GM21717 (cell line): Measurements from ENCODE around the gene PHIP.
"Not testable (repeated sequence)": the region's sequence is repeated elsewhere in the genome, so short reads cannot be mapped to it uniquely, and the experiment has no call there.

ENCODE experiments used
- ATAC-seq: cut with Tn5 transposase; IDR thresholded peaks from one replicate; pipeline ENCODE4 v1.9.1; 2021; ENCODE audit warnings: mild to moderate bottlenecking, moderate library complexity; ENCODE audit not compliant: unreplicated experiment

Gene PHIP

DNA sequence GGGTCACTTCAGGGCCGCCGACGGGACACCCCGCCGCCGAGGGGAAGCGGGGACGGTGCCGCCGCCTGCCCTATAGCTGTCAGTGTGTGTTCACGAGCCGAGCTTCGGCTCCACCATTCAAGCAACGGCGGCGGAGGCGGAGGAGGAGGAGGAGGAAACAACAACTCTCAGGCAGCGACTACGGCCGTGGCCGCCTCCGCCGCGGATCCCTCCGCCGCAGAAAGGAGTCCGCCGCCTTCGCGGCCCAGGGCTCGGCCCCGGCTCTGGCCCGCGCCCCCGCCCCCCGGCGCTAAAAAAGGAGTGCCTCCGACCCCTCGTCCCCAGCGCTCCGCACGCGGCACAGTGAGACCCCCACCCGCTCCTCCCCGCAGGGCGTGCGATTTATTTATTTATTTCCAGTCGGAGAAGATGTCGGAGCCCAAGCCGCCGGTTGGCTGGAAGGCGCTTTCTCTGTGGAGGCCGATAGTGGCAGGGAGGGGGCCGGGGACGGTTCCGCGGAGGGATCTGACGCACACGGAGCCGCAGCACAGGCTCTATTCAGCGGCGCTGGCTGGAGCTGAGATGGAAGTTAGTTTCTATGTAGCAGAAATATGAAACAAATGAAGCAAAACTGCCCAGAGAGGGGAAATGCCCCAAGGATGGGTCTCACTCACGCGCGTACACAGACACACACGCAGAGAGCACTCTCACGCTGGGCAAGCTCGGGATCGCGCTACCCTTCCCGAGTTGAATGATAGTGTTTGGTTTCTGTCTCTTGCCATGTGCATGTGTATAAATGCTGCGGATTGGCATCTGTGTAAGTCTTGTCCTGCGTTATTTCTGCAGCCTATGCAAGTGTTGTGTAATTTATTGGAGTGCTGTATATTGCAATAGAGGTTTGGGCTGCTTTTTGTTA is at the start of gene PHIP:
PHIP (minus strand) TSS at position 180 of the 895 bp plus-strand sequence. CDS start 186 bp downstream, outside the sequence.
- ATAC-seq, result peak; percentile 72

DNA sequence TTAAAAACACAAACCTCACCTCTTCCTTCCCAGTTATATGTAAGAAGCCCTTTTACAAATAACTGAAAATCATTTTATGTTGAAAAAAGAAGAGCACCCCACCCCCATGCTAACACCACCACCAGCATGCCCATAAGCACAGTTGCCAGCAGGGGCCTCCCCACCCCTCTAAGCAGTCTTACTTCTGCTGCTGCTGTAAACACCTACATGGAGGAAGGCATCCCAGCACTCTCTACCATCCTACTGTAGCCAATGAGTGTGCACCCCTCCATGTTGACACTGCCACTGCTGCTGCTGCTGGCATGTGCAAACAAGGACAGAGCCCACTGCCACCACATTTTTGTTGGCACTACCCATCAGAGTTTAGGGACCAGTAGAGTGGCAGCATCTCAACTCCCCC is 49.6 kb upstream of the PHIP start:
- ATAC-seq, result no peak

DNA sequence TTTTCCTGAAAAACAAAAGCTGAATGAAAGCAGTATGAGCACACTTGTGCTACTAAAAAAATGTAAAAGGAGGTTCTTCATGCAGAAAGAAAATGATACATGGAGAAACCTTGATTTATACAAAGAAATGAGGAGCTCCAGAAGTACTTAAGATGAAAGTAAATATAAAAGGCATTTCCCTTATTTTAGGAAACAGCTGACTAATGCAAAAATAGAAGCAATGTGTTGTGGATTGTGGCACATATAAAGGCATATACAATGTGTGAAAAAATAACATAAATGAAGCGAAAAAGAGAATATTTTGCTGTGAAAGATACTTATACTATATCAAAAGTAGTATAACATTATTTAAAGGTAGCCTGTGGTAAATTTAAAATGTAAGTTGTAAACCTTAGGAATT is 41.2 kb upstream of the PHIP start:
- no peak for ATAC-seq

DNA sequence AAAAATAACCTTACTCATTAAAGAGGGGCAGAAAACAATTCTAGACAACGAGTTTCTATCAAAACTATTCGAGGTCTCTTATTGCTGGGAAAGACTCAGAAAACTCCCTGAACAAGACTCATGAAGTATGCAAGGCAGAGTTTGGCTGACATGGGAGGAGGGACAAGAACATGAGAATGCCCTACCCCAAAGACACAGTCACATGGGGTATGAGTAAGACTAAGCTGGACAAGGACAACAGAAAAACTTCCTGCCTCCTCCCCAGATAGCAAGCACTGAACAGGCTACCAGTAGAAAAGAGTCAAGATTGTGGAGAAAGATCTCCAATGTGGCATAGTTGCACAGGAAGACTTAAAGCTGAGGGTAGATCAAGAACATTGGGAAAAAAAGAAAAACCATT is 39.7 kb upstream of the PHIP start:
- no peak for ATAC-seq

DNA sequence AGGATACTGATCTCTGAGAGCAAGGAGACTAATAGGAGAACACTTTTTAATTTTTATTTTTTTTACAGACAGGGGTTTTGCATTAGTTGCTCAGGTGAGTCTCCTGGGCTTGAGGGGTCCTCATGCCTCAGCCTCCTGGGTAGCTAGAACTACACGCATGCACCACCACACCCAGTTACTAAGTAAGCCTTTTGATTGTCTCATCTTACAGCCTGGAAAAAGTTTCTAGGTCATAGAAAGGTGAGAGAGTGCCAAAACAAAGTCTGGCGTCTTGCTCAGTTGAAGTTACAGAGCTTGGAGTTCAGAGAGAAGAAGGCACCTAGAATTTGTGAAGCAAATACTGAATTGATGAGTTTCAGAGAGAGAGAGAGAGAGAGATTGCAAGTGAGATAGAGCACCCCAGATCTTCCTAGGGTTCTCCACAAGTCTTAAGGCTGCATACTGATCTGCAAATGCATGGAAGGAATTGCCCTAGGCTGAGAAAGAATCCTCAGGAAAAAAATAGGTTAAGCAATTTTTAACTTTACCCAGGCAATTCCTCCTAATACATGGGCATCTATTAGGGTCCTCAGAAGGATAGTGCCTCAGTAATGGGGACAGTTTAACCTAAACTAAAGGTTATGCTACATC is 37.6 kb upstream of the PHIP start:
- ATAC-seq, result no peak

DNA sequence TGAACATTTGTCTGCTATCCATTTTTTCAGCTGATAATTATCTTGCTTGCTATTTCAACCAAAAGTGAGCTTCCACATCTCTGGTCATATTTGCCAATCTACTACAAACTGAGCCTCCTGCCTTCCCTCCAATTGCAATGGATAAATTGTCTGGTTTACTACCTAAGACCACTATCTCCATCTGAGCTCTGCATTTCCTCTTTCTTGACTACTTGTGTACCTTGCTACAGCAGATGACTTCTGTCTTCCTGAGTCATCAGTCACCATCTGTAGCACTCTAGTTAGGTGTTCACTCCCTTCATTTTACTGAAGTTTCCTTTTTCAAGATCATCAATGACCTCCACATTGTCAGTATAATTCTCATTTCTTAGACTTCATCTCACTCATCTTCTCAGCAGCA is 33.5 kb upstream of the PHIP start:
- ATAC-seq, result no peak

DNA sequence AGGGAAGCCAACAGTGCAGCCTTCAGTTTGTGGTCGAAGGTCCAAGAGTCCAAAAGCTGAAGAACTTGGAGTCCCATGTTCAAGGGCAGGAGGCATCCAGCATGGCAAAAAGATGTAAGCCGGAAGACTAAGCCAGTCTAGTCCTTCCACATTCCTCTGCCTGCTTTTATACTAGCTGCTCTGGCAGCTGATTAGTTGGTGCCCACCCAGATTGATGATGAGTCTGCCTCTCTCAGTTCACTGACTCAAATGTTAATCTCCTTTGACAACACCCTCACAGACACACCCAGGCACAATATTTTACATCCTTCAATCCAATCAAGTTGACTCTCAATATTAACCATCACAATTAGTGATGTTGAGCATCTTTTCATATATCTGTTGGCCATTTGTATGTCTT is 23.1 kb upstream of the PHIP start:
- ATAC-seq, result no peak

DNA sequence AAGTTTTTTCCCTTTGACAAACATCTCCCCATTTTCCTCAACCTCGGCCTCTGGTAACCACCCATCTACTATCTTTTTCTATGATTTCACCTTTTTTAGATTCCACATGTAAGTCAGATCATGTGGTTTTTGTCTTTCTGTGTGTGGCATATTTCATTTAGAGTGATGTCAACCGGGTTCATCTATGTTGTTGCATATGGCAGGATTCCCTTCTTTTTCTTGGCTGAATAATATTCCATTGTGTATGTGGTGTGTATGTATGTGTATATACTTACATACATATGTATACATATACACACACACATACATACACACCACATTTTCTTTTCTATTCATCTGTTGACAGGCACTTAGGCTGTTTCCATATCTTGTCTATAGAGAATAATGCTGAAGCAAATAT is 22.2 kb upstream of the PHIP start:
- no peak for ATAC-seq

DNA sequence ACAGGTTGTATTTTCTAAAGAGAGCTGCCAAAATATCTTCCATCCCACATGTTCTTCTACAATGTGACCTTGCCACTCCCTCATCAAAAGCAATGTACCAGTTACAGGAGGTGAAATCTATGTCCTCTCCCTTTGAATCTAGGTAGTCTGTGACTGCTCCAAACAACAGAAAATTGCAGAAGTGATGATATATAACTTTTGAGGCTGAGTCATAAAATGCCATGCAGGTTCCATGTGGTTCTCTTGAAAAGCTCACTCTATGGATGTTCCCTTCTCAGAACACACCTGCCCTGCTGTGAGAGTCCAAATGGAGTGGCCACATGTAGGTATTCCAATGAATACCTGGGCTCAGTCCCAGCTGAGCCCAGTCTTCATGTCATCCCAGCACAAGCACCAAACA is 16.9 kb upstream of the PHIP start:
- no peak for ATAC-seq

DNA sequence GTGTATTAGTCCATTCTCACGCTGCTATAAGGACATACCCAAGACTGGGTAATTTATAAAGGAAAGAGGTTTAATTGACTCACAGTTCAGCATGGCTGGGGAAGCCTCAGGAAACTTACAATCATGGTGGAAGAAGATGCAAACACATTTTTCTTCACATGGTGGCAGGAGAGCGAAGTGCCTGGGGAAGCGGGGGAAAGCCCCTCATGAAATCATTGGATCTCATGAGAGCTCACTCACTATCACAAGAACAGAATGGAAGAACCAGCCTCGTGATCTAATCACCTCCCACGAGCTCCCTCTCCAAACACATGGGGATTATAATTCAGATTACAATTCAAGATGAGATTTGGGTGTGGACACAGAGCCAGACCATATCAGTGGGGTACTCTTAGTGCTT is 13.7 kb upstream of the PHIP start:
- not testable (repeated sequence) for ATAC-seq

DNA sequence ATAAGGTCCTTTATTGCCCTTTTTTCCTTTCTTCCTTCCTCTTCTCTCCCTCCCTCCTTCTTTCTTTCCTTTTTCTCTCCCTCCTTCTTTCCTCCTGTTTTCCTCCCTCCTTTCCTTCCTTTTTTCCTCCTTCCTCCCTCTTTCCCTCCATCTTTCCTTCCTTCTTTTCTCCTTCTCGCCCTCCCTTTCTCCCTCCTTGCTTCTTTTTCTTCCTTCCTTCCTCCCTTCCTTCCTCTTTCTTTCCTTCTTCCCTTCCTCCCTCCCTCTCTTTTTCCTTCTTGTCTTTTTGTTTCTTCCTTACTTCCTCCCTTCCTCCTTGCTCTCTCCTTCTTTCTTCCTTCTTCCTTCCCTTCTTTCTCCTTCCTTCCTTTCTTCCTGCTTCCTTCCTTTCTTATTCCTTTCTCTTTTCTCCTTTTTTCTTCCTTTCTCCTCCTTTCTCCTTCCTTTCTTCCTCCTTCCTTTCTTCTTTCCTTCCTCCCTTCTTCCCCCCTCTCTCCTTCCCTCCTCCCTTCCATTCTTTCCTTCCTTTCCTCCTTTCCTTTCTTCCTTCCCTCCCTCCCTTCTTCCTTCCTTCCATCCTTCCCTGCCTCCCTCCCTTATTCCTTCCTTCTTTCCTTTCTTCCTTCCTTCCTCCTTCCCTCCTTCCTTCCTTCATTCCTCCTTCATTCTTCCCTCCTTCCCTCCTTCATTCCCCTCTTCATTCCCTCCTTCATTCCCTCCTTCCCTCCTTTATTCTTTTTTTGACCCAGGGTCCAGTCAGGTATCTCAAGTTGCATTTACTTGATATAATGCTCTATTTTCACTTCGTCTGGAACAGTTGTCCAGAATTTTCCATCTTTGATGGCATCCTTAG is 11.7 kb upstream of the PHIP start:
- no peak for ATAC-seq

DNA sequence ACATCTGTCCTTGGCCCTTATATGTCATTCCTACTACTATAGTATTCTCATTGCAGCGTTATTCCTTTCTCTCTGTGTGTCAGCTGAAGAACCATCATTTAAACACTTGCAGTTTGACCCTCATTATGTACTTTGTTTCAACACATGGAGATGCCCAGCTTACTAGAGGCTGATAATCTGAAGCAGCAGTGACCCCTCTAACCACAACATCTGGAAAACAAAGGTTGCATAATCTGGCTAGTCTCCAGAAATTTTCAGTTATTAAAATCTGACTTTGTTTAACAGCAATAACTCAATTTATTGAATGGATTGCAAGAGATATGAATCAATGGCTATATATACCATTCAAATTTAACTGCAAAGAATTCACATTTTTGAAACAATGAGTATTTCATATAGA is 6.6 kb upstream of the PHIP start:
- no peak for ATAC-seq

DNA sequence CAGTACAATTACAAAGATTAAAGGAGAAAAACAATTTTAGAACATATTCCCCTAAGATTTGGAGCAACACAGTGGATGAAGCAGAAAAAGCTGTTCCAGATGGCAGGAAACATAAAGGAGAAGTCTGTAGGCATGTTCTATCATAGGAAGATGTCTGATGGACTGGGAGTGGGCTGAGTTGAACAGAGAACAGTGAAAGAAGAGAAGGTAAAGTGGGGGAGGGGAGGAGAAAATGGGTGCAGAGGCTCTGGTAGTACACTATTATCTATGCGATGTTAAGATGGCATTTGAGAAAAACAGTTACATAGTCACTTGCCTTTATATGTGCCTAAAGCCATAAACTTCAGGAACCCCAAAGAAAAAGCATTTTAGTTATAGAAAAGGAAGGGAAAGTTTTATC is 4.2 kb upstream of the PHIP start:
- no peak for ATAC-seq

DNA sequence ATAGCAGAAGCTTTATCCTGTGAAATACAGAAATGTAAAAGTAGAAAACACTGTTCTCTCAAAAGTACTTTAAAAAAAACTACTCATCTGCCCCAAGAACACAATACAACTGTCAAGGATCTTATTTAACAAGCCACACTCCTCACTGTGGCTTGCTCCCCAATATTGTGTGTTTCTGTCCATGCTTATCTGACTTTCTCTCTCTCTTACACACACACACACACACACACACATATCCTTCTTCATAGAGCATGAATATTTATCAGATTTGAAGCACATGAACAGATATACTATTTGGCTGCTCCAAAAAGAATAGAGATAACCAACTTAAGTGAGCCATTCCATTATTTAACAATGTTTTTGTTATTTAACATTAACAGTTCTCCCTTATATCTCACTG is 3.6 kb upstream of the PHIP start:
- ATAC-seq, result no peak

DNA sequence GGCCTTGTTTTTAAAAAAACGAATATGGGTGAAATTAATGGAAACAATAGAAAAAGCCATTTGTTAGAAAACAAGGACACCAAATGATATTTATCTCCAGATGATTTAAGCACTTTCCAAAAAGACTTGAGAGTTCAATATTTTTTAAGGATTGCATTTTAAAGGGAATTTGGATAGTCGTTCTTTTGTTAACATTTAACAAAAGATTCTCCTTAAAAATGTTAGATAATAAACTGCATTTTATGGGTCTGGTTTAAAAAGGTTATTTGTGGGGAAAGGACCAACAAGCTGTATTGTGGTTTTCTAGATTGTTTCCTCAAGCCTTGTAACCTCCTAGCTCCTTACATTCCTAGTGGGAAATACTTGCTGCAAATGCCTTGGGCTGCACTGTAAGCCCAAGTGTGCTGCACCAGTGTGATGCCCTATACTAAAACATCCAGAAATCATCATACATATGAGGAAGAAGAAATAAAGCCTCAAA is 1.5 kb upstream of the PHIP start:
- ATAC-seq, result no peak

DNA sequence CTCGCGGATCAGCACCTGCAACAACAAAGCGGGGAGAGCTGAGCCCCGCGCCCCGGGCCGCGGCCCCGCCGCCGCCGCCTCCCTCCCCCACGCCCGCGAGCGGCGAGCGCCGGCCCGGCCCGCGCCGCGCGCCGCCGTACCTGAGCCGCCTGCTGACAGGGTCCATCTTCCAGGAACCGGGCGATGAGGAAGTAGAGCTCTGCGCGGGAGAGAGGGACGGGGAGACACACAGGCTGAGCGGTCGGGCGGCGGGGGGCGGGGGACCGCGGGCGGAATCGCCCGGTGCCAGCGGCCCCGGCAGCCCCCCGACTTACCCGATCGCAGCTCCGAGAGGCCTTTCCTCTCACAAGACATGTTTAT is 359 bp downstream of the PHIP start:
- peak; percentile 33 for ATAC-seq

DNA sequence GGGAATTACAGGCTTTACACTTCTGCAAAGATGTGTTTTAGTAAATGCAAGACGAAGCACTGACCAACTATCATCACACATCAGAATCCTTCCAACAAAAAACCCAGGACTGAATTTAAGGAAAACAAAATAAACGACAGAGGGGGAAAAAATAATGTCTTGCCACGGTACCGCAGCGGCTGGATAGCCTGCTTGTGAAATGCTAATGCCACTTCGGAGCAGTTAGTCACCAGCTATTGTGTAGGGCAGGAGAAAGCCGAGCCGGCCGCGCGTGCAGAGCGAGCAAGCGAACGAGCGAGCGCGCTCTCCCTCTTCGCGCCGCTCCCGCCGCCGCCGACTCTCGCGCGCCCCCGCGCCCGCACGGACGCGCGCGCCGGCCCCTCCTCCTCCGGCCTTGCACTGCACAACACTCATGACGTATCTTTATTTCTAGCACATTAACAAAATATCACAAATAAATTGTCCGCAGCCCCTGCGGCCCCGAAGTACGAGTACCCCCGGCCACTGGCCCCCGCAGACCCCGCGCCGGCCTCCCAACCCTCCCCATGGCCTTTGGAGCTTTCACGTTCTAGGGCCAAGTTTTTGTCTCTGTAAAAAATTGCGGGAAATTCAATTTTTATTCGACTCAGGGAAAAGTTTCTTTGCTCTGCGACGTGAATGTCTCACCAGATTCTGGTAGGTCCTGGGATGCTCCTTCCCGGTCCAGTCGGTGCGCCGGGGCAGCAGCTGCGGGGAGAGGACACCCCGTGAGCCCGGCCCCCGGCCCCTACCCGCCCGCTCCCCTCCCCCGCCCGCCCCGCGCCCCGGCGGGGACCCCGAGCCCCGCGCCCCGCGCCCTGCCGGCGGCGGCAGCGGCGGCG is 1.0 kb downstream of the PHIP start:
- peak; percentile 56 for ATAC-seq

DNA sequence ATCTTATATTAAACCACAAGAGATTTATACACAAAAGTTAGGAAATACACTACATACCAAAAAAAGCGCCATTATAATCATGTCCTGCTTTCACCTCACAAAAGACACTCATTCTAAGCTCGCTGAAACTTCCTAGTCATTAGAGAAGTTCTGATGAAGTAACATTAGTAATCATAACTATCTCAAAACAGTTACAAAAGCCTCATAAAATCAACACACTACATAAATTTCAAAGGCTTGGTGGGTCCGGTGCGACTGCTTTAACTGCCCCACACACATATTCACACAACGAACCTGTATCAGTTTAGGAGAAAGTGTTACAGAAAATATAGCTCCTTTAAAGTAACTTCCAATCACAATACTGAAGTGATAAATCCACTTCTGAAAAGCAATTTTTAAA is 1.9 kb downstream of the PHIP start:
- no peak for ATAC-seq

DNA sequence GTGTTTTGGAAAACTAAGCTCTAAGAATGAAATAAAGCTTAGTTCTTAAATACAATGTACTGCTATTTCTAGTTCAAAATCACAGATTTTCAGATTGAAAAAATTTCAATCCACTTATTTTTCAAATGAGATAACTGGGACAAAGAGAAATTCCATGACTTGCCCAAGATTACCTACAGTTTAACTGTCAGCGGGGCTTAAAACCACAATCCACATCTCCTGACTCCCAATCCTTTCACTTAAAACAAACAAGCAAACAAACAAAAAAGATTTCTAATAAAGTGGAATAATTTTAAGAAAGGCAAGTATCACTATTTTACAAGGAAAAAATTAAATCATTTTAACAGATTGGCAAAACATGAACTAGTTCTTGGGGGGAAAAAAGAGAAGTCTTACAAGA is 4.2 kb downstream of the PHIP start:
- ATAC-seq, result no peak

DNA sequence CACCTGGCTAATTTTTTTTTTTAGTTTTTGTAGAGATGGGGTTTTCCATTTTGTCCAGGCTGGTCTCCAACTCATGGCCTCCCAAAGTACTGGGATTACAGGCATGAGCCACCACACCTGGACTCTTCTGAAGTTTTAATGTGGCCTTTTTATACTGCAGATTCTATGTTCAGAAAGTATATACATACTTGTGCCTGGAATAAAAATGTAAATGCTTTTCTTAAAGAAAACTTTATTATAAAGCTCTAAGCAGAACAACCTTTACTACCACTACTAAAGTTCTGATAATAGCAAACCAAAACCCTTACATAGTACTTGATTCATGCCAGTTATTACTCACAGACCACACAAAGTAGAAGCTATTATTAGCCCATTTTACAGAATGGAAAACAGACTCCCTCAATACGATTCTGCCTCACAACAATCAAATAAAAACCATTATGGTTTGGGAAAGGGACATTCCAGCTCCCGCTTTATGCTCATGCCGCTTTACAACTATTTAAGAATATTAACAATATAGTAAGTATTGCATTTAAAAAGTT is 5.3 kb downstream of the PHIP start:
- no peak for ATAC-seq
